Measurements from ENCODE around the gene PTPRF. TPM values are rescaled to one million over a fixed set of nuclear protein-coding genes. Genes with fewer than 3 reads are reported as not detected.
"Not testable (repeated sequence)": the region's sequence is repeated elsewhere in the genome, so short reads cannot be mapped to it uniquely, and the experiment has no call there.

Gene PTPRF
- total RNA-seq, 2 donors from 2014 or later: 0.33 to 1.3 TPM

DNA sequence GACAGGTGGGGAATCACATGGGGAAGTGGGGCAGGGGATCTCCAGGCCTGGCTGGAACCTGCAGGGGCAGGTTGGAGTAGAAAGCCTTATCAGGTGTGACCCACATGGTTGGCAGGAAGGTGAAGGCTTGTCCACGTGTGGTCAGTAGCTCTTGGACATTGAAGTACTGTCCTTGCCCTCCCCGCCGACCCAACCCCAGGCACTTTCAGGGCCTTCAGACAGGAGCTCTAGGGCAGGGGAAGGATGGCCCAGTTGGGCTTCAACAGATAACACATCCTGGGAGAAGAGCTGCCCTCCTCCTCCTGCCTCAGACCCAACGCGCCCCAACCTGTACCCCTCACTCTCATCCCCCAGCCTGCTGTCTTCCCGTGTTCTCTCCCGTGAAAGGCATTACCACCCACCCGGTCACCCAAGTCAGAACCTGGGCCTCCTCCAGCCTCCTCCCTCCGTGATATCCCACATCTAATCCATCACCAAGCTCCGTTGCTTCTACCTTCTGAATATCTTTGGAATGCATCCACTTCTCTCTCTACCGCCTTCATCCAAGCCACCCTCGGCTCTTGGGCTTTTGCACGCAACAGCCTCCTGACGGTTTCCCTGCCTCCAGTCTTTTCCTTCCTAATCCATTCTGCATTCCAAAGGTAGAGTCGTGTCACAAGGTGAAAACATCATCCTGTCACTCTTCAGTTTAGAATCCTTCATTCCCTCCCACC, 15.9 kb downstream of the PTPRF start:
- Mint-ChIP-seq H3K9me3 (no peaks in the 10 kb centered on the region), H3K4me1 (ENCODE audit: low read depth in 2 of 2) (peaks cover 0 to 8% of the 10 kb centered on the region in 2 donors), H3K27ac (no peak overlapping the region), H3K27me3 (peaks cover 7 to 8% of the 10 kb centered on the region in 2 donors), H3K4me3 (no peak overlapping the region), H3K36me3 (no peaks in the 10 kb centered on the region)
- DNase-seq (ENCODE audit: low spot score) (no peak), ATAC-seq (no peak)

- ATAC-seq (no peak), DNase-seq (ENCODE audit: low spot score) (no peak)
- peaks cover 0 to 8% of the 10 kb centered on the region in 2 donors for H3K4me1 Mint-ChIP-seq (ENCODE audit: low read depth in 2 of 2)
- H3K27me3 Mint-ChIP-seq: peaks cover 8 to 17% of the 10 kb centered on the region in 2 donors
- H3K27ac Mint-ChIP-seq: no peak overlapping the region
- H3K36me3 Mint-ChIP-seq: no peaks in the 10 kb centered on the region
- no peaks in the 10 kb centered on the region for H3K9me3 Mint-ChIP-seq
- no peak overlapping the region for H3K4me3 Mint-ChIP-seq
Measured at GRCh38 chr1:43547538-43548072, 16.9 kb downstream of the PTPRF start.

DNA sequence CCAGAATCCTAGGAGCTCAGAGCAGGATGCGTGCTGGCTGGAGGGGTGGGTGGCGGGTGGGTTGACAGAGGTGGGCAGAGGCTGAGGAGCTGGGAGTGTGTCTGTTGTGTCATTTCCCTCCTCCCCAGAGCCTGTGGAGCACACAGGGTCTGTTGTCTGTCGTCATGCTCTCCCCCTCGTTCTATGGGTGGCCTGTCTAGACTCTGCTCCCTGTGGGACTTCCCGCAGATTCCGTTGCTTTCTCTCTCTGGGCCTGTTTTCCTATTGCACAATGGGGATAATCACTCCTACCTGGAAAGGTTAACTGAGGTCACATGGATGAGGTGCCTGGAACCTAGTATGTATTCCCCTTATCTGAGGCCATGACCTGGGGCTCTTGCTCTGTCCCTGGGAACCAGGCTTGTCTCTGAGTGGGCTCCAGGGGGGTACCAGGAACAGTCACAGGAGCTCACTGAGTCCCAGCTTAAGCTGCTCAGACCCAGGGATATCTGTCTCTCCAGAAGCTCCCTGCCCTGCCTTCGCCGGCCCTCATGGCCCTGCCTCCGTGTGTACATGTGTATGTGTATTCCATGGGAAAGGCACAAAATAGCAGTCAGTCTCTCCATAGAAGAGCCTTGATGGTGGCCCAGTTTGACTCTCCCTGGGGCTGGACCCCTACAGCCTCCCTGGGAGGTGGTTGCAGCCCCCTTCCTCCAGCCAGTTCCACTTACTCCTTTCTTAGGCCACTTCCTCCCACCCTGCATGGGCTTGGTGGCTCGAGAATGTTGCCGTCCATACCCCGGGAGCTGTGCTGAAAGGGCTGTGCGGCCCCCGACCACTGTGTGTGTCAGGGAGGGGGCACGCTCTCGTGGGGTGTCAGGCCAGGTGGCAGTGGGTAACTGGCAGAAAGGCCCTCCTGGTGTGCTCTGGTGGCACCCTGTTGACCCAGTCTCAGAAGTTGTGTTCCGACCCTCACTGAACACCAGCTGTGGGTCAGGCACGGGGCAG, 17.9 kb downstream of the PTPRF start:
- Mint-ChIP-seq H3K9me3 (no peaks in the 10 kb centered on the region), H3K36me3 (no peaks in the 10 kb centered on the region), H3K27ac (no peak overlapping the region), H3K4me1 (ENCODE audit: low read depth in 2 of 2) (peaks cover 0 to 8% of the 10 kb centered on the region in 2 donors), H3K27me3 (peaks cover 8 to 17% of the 10 kb centered on the region in 2 donors), H3K4me3 (no peak overlapping the region)
- ATAC-seq: no peak
- DNase-seq (ENCODE audit: low spot score): no peak

GRCh38 chr1:43549394-43549793, 18.7 kb downstream of the PTPRF start:
- peak overlapping the region; percentile 15 for H3K4me3 Mint-ChIP-seq
- not testable (repeated sequence) for H3K27ac Mint-ChIP-seq; H3K9me3 Mint-ChIP-seq; DNase-seq (ENCODE audit: low spot score); H3K36me3 Mint-ChIP-seq; ATAC-seq
- peaks cover 8 to 17% of the 10 kb centered on the region in 2 donors for H3K27me3 Mint-ChIP-seq
- peaks cover 3 to 15% of the 10 kb centered on the region in 2 donors for H3K4me1 Mint-ChIP-seq (ENCODE audit: low read depth in 2 of 2)

DNA sequence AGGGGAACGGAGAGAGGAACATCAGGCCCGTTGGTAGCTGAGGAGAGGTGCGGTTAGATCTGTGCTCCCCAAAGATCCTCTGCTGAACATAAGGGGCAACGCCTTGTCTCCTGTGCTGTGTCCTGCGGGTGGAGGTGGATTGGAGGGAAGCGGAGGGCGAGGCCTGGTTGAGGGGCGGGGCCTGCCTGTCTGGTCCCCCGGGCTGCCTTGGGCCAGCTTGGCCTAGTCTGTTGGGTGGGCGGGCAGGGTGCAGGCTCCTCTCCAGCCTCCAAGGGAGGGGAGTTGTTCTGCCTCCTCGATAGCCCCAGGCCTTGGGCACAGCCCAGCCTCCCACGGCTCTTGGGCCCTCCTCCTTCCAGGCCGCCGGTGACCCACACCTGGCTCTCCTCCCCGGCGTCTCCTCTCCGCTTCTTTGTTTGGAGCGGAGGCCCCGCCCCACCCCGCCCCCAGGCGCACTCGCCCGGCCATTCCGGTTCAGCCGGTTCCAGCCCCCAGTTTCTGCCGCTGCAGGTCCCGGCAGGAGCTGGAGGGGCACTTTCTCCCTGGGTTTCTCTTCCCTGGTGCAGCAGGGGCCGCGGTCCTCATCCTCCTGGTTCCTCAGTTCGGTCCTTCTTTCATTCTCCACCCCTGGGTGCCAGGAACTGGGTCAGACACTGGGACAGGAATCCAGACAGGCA, 19.4 kb downstream of the PTPRF start:
- no peaks in the 10 kb centered on the region for H3K9me3 Mint-ChIP-seq
- peak overlapping the region; percentile 15 for H3K4me3 Mint-ChIP-seq
- H3K27ac Mint-ChIP-seq: no peak overlapping the region
- ATAC-seq (peak; percentile 11 to 34), DNase-seq (ENCODE audit: low spot score) (no peak)
- no peaks in the 10 kb centered on the region for H3K36me3 Mint-ChIP-seq
- peaks cover 8 to 17% of the 10 kb centered on the region in 2 donors for H3K27me3 Mint-ChIP-seq
- peaks cover 6 to 17% of the 10 kb centered on the region in 2 donors for H3K4me1 Mint-ChIP-seq (ENCODE audit: low read depth in 2 of 2)

- H3K27me3 Mint-ChIP-seq: peaks cover 8 to 17% of the 10 kb centered on the region in 2 donors
- DNase-seq (ENCODE audit: low spot score): no peak
- no peak for ATAC-seq
- no peak overlapping the region for H3K27ac Mint-ChIP-seq
- H3K36me3 Mint-ChIP-seq: no peaks in the 10 kb centered on the region
- H3K4me3 Mint-ChIP-seq: no peak overlapping the region
- no peaks in the 10 kb centered on the region for H3K9me3 Mint-ChIP-seq
- H3K4me1 Mint-ChIP-seq (ENCODE audit: low read depth in 2 of 2): peaks cover 6 to 17% of the 10 kb centered on the region in 2 donors
Measured at GRCh38 chr1:43550598-43551246, 20.0 kb downstream of the PTPRF start.

DNA sequence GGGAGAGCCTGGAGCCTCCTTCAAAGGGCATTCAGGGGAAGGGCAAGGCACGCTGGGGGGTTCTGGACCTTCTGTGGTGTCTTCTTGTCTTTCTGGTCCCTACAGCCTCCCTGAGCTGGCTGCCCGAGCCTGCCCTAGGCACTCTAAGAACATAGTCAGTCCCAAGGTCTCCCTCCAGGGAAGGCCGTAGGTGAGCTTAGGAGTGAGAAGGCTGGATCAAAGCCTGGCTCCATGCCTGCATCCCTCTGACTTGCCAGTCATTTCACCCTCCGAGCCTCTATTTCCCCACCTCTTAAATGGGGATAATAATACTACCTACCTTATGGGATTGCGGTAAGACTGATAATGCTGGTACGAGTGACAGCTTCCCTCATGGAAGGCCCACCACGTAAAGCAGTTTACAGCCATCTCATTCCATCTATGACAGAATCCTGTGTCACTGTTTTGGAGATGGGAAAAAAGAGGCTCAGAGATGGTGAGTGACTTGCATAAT, 20.8 kb downstream of the PTPRF start:
- Mint-ChIP-seq H3K27me3 (peaks cover 8 to 17% of the 10 kb centered on the region in 2 donors), H3K9me3 (no peaks in the 10 kb centered on the region), H3K4me1 (ENCODE audit: low read depth in 2 of 2) (peaks cover 6 to 17% of the 10 kb centered on the region in 2 donors), H3K27ac (no peak overlapping the region), H3K36me3 (no peaks in the 10 kb centered on the region), H3K4me3 (no peak overlapping the region)
- DNase-seq (ENCODE audit: low spot score) (no peak), ATAC-seq (no peak)

DNA sequence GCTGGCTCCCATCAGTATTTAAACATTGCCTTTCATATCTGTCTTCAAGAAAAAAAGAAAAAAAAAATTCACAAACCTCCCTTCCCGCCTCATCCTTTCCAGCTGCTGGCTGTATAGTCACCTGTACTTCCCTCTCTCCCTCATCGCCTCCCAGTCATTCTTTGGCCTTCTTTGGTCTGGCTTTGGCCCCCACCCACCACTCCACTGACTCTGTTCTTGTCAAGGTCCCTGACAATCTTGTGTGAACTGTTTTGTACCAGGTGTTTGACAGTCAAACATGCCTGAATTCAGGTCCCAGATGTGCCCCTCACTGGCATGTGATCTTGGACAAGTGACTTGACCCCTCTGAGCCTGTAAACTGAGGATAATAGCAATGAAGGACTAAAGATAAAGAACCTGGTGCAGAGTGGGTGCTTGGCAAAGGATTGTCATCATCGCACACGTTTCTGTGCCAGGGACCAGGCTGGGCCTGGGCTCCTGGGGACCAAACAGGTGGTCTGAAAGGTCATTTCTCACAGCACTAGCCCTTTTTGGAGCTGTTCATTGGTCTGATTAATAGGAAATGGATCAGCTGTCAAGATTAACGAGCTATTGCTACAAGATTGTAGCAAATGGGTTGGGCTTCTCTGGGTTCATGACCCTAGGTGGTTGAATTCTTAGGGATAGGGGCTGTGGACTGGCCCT, 21.5 kb downstream of the PTPRF start:
- Mint-ChIP-seq H3K27ac (no peak overlapping the region), H3K27me3 (peaks cover 8 to 17% of the 10 kb centered on the region in 2 donors), H3K4me1 (ENCODE audit: low read depth in 2 of 2) (peaks cover 6 to 17% of the 10 kb centered on the region in 2 donors), H3K9me3 (no peaks in the 10 kb centered on the region), H3K4me3 (no peak overlapping the region), H3K36me3 (no peaks in the 10 kb centered on the region)
- DNase-seq (ENCODE audit: low spot score): no peak
- ATAC-seq: no peak

DNA sequence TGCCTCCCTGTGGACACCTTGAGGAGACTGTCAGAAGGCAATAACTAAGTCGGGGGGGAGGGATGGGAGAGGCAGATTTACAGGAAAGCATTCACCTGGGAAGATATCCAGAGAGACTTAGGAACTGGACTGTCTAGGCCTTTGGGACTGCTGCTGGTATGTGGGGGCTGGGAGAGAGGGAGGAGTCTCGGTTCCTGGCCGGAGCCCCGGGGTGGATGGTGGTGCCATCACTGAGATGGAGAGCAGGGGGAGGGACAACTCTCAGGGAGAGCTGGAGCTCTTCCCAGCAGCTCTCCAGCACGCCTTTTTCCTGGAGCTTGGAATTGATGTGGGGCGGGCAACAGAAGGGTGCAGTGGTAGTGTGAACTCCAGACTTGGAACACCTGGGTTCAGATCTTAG, 22.1 kb downstream of the PTPRF start:
- H3K9me3 Mint-ChIP-seq: no peaks in the 10 kb centered on the region
- no peaks in the 10 kb centered on the region for H3K36me3 Mint-ChIP-seq
- DNase-seq (ENCODE audit: low spot score) (no peak), ATAC-seq (no peak)
- no peak overlapping the region for H3K4me3 Mint-ChIP-seq
- peaks cover 8 to 17% of the 10 kb centered on the region in 2 donors for H3K27me3 Mint-ChIP-seq
- H3K27ac Mint-ChIP-seq: no peak overlapping the region
- peaks cover 6 to 17% of the 10 kb centered on the region in 2 donors for H3K4me1 Mint-ChIP-seq (ENCODE audit: low read depth in 2 of 2)

- no peaks in the 10 kb centered on the region for H3K9me3 Mint-ChIP-seq
- peaks cover 6 to 15% of the 10 kb centered on the region in 2 donors for H3K4me1 Mint-ChIP-seq (ENCODE audit: low read depth in 2 of 2)
- ATAC-seq (peak in 1 of 2 donors; percentile 60), DNase-seq (ENCODE audit: low spot score) (no peak)
- no peak overlapping the region for H3K27ac Mint-ChIP-seq
- H3K27me3 Mint-ChIP-seq: peaks cover 8 to 17% of the 10 kb centered on the region in 2 donors
- no peaks in the 10 kb centered on the region for H3K36me3 Mint-ChIP-seq
- no peak overlapping the region for H3K4me3 Mint-ChIP-seq
Measured at GRCh38 chr1:43554444-43554992, 23.8 kb downstream of the PTPRF start.

DNA sequence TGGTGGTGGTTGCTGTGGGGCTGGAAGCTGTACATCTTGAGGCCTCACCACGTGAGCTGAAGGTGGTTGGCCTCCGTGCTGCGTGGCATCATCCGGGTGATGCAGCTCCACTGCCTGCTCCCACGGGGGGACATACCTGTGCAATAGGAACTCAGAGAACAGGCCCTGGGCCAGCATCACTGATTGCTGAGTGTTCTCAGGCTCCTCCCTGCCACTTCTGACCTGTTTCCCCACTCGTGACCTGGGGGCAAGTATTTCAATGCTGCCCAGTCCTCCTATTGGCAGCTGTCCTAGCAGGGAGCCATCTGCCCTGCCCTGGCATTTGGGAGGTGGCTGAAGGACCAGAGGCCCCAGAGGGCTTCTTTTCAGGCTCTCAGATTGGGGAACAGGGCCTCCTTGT, 26.1 kb downstream of the PTPRF start:
- DNase-seq (ENCODE audit: low spot score) (no peak), ATAC-seq (no peak)
- H3K27me3 Mint-ChIP-seq: peaks cover 0 to 8% of the 10 kb centered on the region in 2 donors
- no peaks in the 10 kb centered on the region for H3K9me3 Mint-ChIP-seq
- peaks cover 6 to 9% of the 10 kb centered on the region in 2 donors for H3K4me1 Mint-ChIP-seq (ENCODE audit: low read depth in 2 of 2)
- no peak overlapping the region for H3K4me3 Mint-ChIP-seq
- no peak overlapping the region for H3K27ac Mint-ChIP-seq
- no peaks in the 10 kb centered on the region for H3K36me3 Mint-ChIP-seq

GRCh38 chr1:43557744-43558245, 27.1 kb downstream of the PTPRF start:
- H3K4me1 Mint-ChIP-seq (ENCODE audit: low read depth in 2 of 2): peaks cover 6 to 9% of the 10 kb centered on the region in 2 donors

More at GRCh38 chr1:43557744-43558245, 27.1 kb downstream of the PTPRF start:
- no peak for DNase-seq (ENCODE audit: low spot score)
- no peak overlapping the region for H3K27ac Mint-ChIP-seq
- no peaks in the 10 kb centered on the region for H3K36me3 Mint-ChIP-seq
- H3K27me3 Mint-ChIP-seq: no peaks in the 10 kb centered on the region
- H3K9me3 Mint-ChIP-seq: no peaks in the 10 kb centered on the region
- no peak for ATAC-seq
- H3K4me3 Mint-ChIP-seq: no peak overlapping the region
